Measurements from ENCODE around the gene IMPA2. TPM values are rescaled to one million over a fixed set of nuclear protein-coding genes. Genes with fewer than 3 reads are reported as not detected.
A peak's percentile ranks its signal among the peaks of the same experiment; 100 is the strongest.

The IMPA2 gene
- total RNA-seq, 1 donor from 2014 or later, result 41.9 TPM

DNA sequence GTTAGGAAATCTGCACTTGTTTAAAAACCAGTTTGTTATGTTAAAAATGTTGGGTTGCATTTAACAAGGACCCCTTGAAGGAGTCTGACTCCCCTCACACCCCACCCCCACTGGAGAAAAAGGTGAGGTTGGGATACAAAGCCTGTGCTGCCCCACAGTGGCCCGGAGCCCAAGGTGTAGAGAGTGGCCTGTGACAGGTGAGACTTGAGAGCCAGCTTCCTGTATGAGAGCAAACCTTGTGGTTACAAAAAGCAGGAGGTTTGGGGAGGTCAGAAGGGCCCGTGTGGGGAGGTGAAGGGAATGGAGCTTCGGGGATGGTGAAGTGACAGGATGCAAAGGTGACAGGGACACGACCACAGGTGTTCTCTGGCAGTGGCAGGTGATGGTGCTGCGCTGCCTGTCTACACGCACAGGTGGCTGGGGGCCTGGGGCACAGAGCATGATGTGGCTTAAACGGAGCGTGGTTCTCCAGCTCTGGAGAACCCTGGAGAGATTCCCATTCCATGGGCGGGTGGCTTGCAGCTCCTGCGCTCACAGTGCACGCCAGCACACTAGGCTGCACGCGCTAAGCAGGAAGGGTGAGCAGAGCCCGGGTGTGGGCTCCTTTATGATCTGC, 29.0 kb downstream of the IMPA2 start:
- H4K20me1 ChIP-seq (ENCODE audit: low read depth), result peaks cover 12% of the 10 kb centered on the region

GRCh38 chr18:12011199-12011956, 30.1 kb downstream of the IMPA2 start:
- Mint-ChIP-seq H3K27me3 (ENCODE audit: insufficient read depth, low read depth) (peaks cover 2% of the 10 kb centered on the region), H3K9me3 (no peaks in the 10 kb centered on the region), H3K27ac (no peak overlapping the region), H3K4me1 (peaks cover 37% of the 10 kb centered on the region), H3K4me3 (no peak overlapping the region), H3K36me3 (peaks cover 16% of the 10 kb centered on the region)
- no peak for TF ChIP-seq EZH2phosphoT487 (IDR thresholded peaks at IDR 0.05)
- TF ChIP-seq EZH2 (IDR thresholded peaks at IDR 0.05), result no peak
- Histone ChIP-seq H3K27ac (no peak overlapping the region), H3K36me3 (no peaks in the 10 kb centered on the region), H3K27me3 (no peaks in the 10 kb centered on the region), H3K9ac (no peak overlapping the region), H4K20me1 (ENCODE audit: low read depth) (peaks cover 9% of the 10 kb centered on the region), H3K4me3 (no peak overlapping the region), H3F3A (ENCODE audit: low read depth) (no peaks in the 10 kb centered on the region), H3K9me3 (ENCODE audit: low read depth) (no peaks in the 10 kb centered on the region), H3K4me1 (no peaks in the 10 kb centered on the region), H3K79me2 (ENCODE audit: low read depth) (no peaks in the 10 kb centered on the region), H3K4me2 (no peak overlapping the region), H2AFZ (replicated peaks) (no peak overlapping the region)
- DNase-seq (ENCODE audit: low spot score), result no peak

More for the DNA sequence above, 29.0 kb downstream of the IMPA2 start:
- Mint-ChIP-seq H3K4me1 (peaks cover 37% of the 10 kb centered on the region), H3K4me3 (no peak overlapping the region), H3K36me3 (peaks cover 18% of the 10 kb centered on the region), H3K9me3 (no peaks in the 10 kb centered on the region), H3K27me3 (ENCODE audit: insufficient read depth, low read depth) (peaks cover 4% of the 10 kb centered on the region), H3K27ac (no peak overlapping the region)
- Histone ChIP-seq H3K9ac (no peak overlapping the region), H2AFZ (replicated peaks) (no peak overlapping the region), H3K9me3 (ENCODE audit: low read depth) (no peaks in the 10 kb centered on the region), H3K27ac (no peak overlapping the region), H3K27me3 (no peaks in the 10 kb centered on the region), H3K79me2 (ENCODE audit: low read depth) (no peaks in the 10 kb centered on the region), H3K4me2 (no peak overlapping the region), H3F3A (ENCODE audit: low read depth) (no peaks in the 10 kb centered on the region), H3K36me3 (no peaks in the 10 kb centered on the region), H3K4me3 (no peak overlapping the region), H3K4me1 (no peaks in the 10 kb centered on the region)
- no peak for TF ChIP-seq EZH2 (IDR thresholded peaks at IDR 0.05)
- TF ChIP-seq EZH2phosphoT487 (IDR thresholded peaks at IDR 0.05), result no peak
- TF ChIP-seq, protein P1, sequence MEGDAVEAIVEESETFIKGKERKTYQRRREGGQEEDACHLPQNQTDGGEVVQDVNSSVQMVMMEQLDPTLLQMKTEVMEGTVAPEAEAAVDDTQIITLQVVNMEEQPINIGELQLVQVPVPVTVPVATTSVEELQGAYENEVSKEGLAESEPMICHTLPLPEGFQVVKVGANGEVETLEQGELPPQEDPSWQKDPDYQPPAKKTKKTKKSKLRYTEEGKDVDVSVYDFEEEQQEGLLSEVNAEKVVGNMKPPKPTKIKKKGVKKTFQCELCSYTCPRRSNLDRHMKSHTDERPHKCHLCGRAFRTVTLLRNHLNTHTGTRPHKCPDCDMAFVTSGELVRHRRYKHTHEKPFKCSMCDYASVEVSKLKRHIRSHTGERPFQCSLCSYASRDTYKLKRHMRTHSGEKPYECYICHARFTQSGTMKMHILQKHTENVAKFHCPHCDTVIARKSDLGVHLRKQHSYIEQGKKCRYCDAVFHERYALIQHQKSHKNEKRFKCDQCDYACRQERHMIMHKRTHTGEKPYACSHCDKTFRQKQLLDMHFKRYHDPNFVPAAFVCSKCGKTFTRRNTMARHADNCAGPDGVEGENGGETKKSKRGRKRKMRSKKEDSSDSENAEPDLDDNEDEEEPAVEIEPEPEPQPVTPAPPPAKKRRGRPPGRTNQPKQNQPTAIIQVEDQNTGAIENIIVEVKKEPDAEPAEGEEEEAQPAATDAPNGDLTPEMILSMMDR (IDR thresholded peaks at IDR 0.05), result no peak
- no peak for DNase-seq (ENCODE audit: low spot score)

DNA sequence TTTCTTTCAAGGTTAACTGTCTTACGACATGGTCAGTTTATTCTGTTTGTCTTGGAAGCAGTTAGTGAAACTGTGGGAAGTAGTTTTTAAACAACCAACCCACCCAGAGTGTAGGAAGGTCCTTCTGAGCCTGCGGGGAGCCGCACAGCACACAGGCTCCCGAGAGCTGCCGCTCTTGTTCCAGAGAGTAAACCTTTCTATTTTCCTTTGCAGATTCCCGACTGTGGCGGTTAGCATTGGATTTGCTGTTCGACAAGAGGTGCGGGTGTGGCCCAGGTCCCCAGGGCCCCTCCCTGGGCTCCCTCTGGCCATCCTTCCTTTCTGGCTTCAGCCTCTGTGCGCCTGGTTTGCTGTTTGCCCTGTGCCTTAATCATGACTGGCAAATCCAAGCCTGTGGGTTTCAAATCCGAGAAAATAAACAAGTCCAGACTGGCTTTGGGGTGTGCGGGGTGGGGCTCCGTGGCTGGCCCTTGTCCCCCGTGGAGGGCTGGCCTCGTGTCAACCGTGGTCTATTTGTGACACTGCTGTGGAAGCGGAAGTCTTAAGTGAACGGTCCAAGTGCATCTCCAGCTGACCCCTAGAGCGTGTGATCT, 30.7 kb downstream of the IMPA2 start:
- no peak for DNase-seq (ENCODE audit: low spot score)
- H3K27ac Mint-ChIP-seq, result peak overlapping the region; percentile 72
- Histone ChIP-seq H3K9ac (no peak overlapping the region), H3K4me3 (no peak overlapping the region), H3K27ac (no peak overlapping the region), H3K4me2 (no peak overlapping the region), H3K36me3 (no peaks in the 10 kb centered on the region), H2AFZ (replicated peaks) (no peak overlapping the region), H3K4me1 (no peaks in the 10 kb centered on the region), H3F3A (ENCODE audit: low read depth) (no peaks in the 10 kb centered on the region), H3K9me3 (ENCODE audit: low read depth) (no peaks in the 10 kb centered on the region), H3K27me3 (no peaks in the 10 kb centered on the region), H3K79me2 (ENCODE audit: low read depth) (no peaks in the 10 kb centered on the region), H4K20me1 (ENCODE audit: low read depth) (peaks cover 9% of the 10 kb centered on the region)
- no peak for TF ChIP-seq EZH2 (IDR thresholded peaks at IDR 0.05)
- peaks cover 2% of the 10 kb centered on the region for H3K27me3 Mint-ChIP-seq (ENCODE audit: insufficient read depth, low read depth)
- no peaks in the 10 kb centered on the region for H3K9me3 Mint-ChIP-seq
- peaks cover 17% of the 10 kb centered on the region for H3K36me3 Mint-ChIP-seq
- H3K4me1 Mint-ChIP-seq, result peaks cover 37% of the 10 kb centered on the region
- H3K4me3 Mint-ChIP-seq, result no peak overlapping the region

- Histone ChIP-seq H3K4me2 (no peak overlapping the region), H3K27ac (no peak overlapping the region), H3K4me3 (no peak overlapping the region), H2AFZ (replicated peaks) (no peak overlapping the region), H3K9me3 (ENCODE audit: low read depth) (no peaks in the 10 kb centered on the region), H3K36me3 (no peaks in the 10 kb centered on the region), H3K4me1 (no peaks in the 10 kb centered on the region), H3K9ac (no peak overlapping the region), H3K79me2 (ENCODE audit: low read depth) (no peaks in the 10 kb centered on the region), H4K20me1 (ENCODE audit: low read depth) (peaks cover 9% of the 10 kb centered on the region), H3K27me3 (no peaks in the 10 kb centered on the region), H3F3A (ENCODE audit: low read depth) (no peaks in the 10 kb centered on the region)
- peaks cover 18% of the 10 kb centered on the region for H3K36me3 Mint-ChIP-seq
- DNase-seq (ENCODE audit: low spot score), result no peak
- H3K27ac Mint-ChIP-seq, result peak overlapping the region; percentile 78
- TF ChIP-seq EZH2phosphoT487 (IDR thresholded peaks at IDR 0.05), result no peak
- no peak for TF ChIP-seq EZH2 (IDR thresholded peaks at IDR 0.05)
- TF ChIP-seq, protein P1 (IDR thresholded peaks at IDR 0.05), result no peak
- peaks cover 37% of the 10 kb centered on the region for H3K4me1 Mint-ChIP-seq
- peaks cover 2% of the 10 kb centered on the region for H3K27me3 Mint-ChIP-seq (ENCODE audit: insufficient read depth, low read depth)
- no peak overlapping the region for H3K4me3 Mint-ChIP-seq
- H3K9me3 Mint-ChIP-seq, result no peaks in the 10 kb centered on the region
These were observed 31.4 kb downstream of the IMPA2 start for GRCh38 chr18:12012697-12013096.

Data from neural progenitor cell (in vitro differentiated cells).